Activated CD8-positive, alpha-beta memory T cell treated with anti-CD3 and anti-CD28 coated beads, Interleukin-2, amount 50 U/mL, for 48 hours (primary cell): ENCODE measurements around the gene C19orf85.
"Not testable (repeated sequence)": the region's sequence is repeated elsewhere in the genome, so short reads cannot be mapped to it uniquely, and the experiment has no call there.

Experiments
- DNase-seq: peaks from one replicate; pipeline ENCODE4 v3.0.0-alpha.2; 2020

The C19orf85 gene

GRCh38 chr19:55464662-55465054 is at the start of gene C19orf85:
C19orf85 (minus strand) TSS chr19:55464751; CDS start chr19:55464554, 197 bp downstream.
- no peak for DNase-seq

GRCh38 chr19:55508120-55508519 is 43.6 kb upstream of the C19orf85 start:
- no peak for DNase-seq

GRCh38 chr19:55504981-55505380 is 40.4 kb upstream of the C19orf85 start:
- no peak for DNase-seq

GRCh38 chr19:55504252-55504603 is 39.7 kb upstream of the C19orf85 start:
- DNase-seq = no peak

GRCh38 chr19:55503502-55504251 is 39.1 kb upstream of the C19orf85 start:
- DNase-seq = peak; percentile 100

- no peak for DNase-seq
Measured at GRCh38 chr19:55503157-55503501, 38.6 kb upstream of the C19orf85 start.

- no peak for DNase-seq
Measured at GRCh38 chr19:55502197-55502952, 37.8 kb upstream of the C19orf85 start.

GRCh38 chr19:55500368-55500952 is 35.9 kb upstream of the C19orf85 start:
- DNase-seq = no peak

- DNase-seq = no peak
Measured at GRCh38 chr19:55498246-55498840, 33.8 kb upstream of the C19orf85 start.

- no peak for DNase-seq
Measured at GRCh38 chr19:55497763-55498162, 33.2 kb upstream of the C19orf85 start.

- not testable (repeated sequence) for DNase-seq
Measured at GRCh38 chr19:55496820-55497219, 32.3 kb upstream of the C19orf85 start.

GRCh38 chr19:55495646-55496349 is 31.2 kb upstream of the C19orf85 start:
- DNase-seq = no peak

GRCh38 chr19:55494172-55494761 is 29.7 kb upstream of the C19orf85 start:
- no peak for DNase-seq

- no peak for DNase-seq
Measured at GRCh38 chr19:55493645-55494171, 29.2 kb upstream of the C19orf85 start.

GRCh38 chr19:55493052-55493644 is 28.6 kb upstream of the C19orf85 start:
- DNase-seq = no peak

- no peak for DNase-seq
Measured at GRCh38 chr19:55492362-55492944, 27.9 kb upstream of the C19orf85 start.

- no peak for DNase-seq
Measured at GRCh38 chr19:55491546-55492360, 27.2 kb upstream of the C19orf85 start.

GRCh38 chr19:55490478-55491432 is 26.2 kb upstream of the C19orf85 start:
- no peak for DNase-seq

- DNase-seq = no peak
Measured at GRCh38 chr19:55489711-55490477, 25.3 kb upstream of the C19orf85 start.
